Skin of body (tissue), 2 donors: Measurements from ENCODE around the gene PSMC3IP. TPM values are rescaled to one million over a fixed set of nuclear protein-coding genes. Genes with fewer than 3 reads are reported as not detected.
"Not testable (repeated sequence)": the region's sequence is repeated elsewhere in the genome, so short reads cannot be mapped to it uniquely, and the experiment has no call there.

Experiments
- DNase-seq: peaks from one replicate; lab custom pipeline; 2025; lab: John Stamatoyannopoulos, UW
- total RNA-seq: library from RNA; depleted of rRNA; stranded (reverse); fragments of >200 nt; gene quantifications from one replicate; pipeline ENCODE4 v1.2.3, GENCODE V29; 2014

The PSMC3IP gene
- 3.2 TPM for total RNA-seq

DNA sequence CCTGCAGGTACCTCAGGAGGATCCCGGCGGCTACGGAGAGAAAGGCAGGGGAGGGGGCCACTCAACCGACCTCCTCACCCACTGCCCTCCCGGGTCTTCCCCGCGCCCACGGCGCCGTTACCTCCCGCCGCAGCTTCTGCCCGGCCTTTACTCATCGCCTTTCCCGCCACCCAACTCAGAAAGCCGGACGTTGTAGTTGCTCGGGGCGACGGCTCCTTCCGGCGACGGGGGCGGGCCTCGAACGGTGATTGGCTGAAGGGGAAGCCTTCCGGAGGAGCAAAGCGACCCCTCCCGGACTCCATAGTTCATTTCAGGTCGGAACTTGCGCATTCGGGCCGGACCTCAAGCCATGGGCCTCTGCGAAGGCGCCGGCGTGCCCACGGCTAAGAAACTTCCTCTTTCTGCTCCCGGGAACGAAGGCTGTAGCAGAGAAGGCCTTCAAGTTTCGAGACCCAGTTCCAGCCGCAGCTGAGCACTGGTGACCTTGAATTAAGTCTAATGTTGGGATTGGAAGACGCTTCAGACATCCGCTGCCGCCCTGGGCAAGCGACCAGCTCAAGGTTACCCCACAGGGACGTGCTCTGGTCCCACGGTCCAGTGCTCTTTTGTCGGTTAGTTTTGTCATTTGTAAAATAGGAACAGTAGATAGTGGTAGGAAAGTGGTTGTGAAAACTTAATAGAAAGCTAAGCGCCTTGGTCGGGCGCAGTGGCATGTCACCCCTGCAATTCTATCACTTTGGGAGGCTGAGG, at the start of gene PSMC3IP:
PSMC3IP (minus strand) TSS at position 198 of the 750 bp plus-strand sequence; CDS start at position 155, 43 bp downstream.
- DNase-seq, result peak; percentile 90

DNA sequence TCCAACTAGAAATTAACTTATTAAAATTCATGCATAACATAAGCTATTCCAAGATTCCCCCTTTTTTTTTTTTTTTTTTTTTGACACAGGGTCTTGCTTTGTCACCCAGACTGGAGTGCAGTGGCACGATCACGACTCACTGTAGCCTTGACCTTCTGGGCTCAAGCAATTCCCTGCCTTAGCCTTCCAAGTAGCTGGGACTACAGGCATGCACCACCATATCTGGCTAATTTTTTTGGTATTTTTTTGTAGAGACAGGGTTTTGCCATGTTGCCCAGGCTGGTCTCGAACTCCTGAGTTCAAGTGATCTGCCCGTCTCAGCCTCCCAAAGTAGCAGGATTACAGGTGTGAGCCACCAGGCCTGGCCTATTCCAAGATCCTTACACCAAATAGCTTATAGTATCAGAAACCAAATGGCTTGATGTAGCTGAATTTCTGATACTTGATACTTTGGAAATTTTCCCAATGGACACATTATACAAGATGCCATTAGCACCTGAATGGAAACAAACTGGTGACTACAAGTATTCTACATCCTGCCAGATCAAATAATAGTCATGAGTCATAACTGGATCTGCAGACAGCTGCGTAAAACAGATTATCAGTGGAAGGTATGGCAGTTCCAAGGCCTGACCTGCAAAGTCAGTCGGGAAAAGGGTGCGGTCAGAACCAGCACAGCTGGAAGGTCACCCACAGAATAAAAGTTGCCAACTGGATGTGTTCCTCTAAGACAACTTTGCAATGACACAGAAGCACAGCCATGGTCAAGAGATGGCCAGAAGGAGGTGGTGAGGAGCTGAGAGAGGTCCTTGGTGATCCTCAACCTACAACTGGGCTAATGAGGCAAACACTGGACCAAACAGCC, 46.4 kb upstream of the PSMC3IP start:
- DNase-seq, result no peak

DNA sequence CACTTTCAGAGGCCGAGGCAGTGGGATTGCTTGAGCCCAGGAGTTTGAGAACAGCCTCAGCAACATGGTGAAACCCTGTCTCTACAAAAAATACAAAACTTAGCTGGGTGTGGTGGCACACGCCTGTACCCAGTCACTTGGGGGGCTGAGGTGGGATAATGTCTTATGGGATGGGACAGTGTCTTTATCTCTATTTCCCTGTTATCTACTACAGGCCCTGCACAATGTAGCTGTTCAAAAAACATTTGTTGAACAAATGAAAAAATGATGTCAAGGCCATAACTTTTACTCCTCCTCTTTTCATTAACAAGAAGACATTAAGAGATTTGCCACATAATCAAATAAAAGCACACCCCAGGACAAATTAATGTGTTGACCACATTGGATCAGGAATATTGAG, 45.7 kb upstream of the PSMC3IP start:
- no peak for DNase-seq

DNA sequence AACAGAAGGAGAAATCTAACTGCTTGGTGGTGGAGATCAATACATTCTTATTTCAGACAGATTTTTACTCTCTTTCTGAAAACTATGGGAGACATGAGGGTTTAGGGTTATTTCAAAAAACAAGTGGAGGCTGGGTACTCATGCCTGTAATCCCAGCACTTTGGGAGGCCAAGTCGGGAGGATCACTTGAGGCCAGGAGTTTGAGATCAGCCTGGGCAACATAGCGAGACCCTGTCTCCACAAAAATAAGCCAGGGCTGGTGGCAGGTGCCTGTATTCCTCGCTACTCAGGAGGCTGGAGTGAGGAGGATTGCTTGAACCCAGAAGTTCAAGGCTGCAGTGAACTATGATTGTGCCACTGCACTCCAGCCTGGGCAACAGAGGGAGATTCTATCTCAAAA, 44.5 kb upstream of the PSMC3IP start:
- DNase-seq, result not testable (repeated sequence)

DNA sequence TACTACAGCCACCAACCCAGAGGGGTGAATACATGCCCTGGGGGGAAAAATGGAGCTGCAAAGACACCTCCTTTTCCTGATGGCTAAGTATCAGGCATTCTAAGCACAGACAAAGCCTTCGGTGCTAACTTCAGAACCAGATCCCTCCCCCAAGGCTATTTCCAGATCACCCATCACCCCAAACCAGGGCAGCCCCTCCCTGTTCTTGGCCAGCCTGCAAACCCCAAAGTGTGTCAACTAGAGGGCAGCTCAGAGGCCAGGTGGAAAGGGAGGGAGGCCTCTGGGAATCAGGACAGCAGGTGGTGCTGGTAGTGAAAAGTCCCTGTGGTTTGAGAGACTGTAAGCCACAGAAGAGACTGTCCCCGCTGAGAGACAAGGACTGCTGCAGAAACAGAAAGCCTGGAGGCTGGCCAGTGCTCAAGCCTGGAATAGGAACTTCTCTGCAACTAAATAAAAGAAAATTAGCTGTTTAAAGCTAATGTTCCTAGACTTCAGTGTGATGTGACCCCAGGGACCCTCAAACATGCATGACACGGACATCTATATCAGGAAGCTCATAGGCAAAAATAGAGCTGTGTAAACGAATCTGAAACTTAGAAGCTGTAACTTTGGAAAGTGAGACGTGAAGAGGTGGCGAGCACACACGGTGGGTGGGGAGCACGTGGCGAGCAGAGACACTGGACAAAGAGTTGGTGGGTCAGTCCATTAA, 41.1 kb upstream of the PSMC3IP start:
- peak; percentile 7 for DNase-seq

GRCh38 chr17:42617956-42618431, 40.5 kb upstream of the PSMC3IP start:
- no peak for DNase-seq

- no peak for DNase-seq
Measured at GRCh38 chr17:42613699-42614295, 36.3 kb upstream of the PSMC3IP start.

DNA sequence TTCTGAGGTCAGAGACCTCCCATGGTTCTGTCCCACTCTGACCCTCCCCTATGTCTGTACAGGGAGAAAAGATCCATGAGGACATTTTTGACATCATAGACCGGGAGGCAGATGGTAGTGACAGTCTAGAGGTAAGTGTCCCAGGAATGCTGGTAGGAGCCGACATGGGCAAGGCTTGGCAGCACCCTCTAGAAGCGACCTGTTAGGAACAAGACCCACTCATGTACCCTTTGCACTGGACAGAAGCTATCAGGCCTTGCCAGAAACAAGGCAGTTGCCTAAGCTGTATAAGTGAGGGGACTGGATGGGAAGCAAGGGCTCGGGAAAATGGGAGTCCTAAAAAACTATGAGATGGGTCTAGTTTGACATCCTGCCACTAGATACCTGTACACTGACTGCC, 34.5 kb upstream of the PSMC3IP start:
- no peak for DNase-seq

- DNase-seq, result not testable (repeated sequence)
Measured at GRCh38 chr17:42609814-42610801, 32.6 kb upstream of the PSMC3IP start.

GRCh38 chr17:42609182-42609813, 31.8 kb upstream of the PSMC3IP start, which contains the start of the genes RETREG3 and TUBG1:
Gene RETREG3 (minus strand): TSS chr17:42609374. CDS start chr17:42609324, 50 bp downstream.
Gene TUBG1 (plus strand): TSS chr17:42609683. CDS start chr17:42609738, 55 bp downstream.
- DNase-seq, result peak; percentile 99

GRCh38 chr17:42608305-42609181, 31.0 kb upstream of the PSMC3IP start:
- no peak for DNase-seq

GRCh38 chr17:42607769-42608168, 30.2 kb upstream of the PSMC3IP start:
- no peak for DNase-seq

GRCh38 chr17:42603318-42603717, 25.8 kb upstream of the PSMC3IP start:
- no peak for DNase-seq

GRCh38 chr17:42598905-42599304, 21.4 kb upstream of the PSMC3IP start:
- no peak for DNase-seq

GRCh38 chr17:42596386-42596785, 18.9 kb upstream of the PSMC3IP start:
- no peak for DNase-seq

- DNase-seq, result no peak
Measured at GRCh38 chr17:42591411-42591810, 13.9 kb upstream of the PSMC3IP start.

GRCh38 chr17:42590886-42591285, 13.4 kb upstream of the PSMC3IP start:
- no peak for DNase-seq

- DNase-seq, result no peak
Measured at GRCh38 chr17:42586514-42587230, 9.1 kb upstream of the PSMC3IP start.
